ENCODE measurements around the gene HTRA3. TPM values are rescaled to one million over a fixed set of nuclear protein-coding genes. Genes with fewer than 3 reads are reported as not detected.

The HTRA3 gene
- not detected for total RNA-seq

DNA sequence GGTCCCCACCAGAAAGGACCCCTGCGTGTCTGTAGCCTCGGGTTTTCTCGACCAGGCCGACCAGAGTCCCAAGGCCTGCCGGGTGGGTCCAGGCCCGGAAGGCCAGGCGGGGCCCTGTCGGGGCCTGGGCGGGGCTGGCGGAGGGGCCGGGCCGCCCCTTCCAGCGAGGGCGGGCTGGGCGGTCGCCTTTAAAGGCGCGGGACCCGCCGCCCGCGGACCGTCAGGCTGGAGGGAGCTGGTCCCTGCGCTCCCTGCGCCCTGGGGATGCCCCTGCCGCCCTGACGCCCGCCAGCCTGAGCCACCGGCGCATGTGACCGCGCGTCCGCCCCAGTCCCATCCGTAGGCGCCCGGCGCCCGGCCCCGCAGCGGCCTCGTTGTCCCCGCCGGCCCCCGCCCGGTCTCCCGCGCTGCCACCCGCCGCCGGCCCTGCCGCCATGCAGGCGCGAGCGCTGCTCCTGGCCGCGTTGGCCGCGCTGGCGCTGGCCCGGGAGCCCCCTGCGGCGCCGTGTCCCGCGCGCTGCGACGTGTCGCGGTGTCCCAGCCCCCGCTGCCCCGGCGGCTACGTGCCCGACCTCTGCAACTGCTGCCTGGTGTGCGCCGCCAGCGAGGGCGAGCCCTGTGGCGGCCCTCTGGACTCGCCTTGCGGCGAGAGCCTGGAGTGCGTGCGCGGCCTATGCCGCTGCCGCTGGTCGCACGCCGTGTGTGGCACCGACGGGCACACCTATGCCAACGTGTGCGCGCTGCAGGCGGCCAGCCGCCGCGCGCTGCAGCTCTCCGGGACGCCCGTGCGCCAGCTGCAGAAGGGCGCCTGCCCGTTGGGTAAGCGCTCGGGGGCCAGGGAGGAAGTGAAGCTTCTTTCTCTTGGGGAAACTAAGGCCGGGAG, at the start of gene HTRA3:
Gene HTRA3, plus strand, starts transcription at position 220 of the 883 bp plus-strand sequence. Its CDS starts 215 bp downstream, at position 435.
- H3K27me3 Mint-ChIP-seq: peaks cover 17% of the 10 kb centered on the region
- no peak within 1 kb of the TSS for H3K4me3 Mint-ChIP-seq
- H3K27ac Mint-ChIP-seq: no peak within 1 kb of the TSS

DNA sequence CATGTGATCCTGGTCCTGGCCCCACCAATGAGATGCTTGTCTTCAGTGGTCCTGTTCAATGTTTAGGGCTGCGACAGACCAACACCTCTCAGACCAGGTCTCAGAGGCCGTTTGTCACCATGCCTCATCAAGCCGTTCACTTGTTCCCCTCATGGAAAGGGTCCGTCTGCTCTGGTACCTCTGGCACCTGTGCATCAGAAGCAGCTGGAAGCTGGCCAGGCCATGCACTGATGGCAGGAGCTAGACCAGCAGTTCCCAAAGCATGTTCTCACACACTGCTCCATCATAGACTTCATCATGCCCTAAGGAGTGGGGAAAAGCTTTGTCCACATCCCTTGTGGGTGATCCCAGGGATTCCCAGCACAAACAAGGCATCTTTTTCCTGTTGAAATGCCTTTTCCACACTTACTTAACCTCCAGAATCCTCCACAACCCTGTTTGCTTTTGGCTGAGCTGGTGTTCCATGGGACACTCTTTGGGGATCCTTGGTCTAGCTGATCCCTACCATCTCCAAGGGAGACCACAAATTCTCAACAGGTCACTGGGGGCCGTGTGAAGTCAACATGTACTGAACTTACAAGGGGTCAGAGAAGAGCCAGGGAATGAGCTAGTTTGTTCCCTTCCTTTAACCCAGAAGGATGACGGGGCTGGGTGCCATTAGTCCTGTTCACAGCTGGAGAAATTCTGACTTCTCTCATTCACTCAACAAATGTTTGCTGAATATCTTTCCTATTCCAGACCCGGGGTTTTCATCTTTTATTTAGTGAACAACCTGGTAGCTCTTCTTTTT, 48.7 kb upstream of the HTRA3 start:
- no peak overlapping the region for H3K4me3 Mint-ChIP-seq
- H3K27ac Mint-ChIP-seq: no peak overlapping the region
- POLR2A ChIA-PET: interaction anchor here (1.3 kb wide), 1 partner anchor 22 kb away, joined by 5 read pairs; the partner anchor contains the start of gene SH3TC1
- DNase-seq: no peak
- H3K9me3 Mint-ChIP-seq: no peaks in the 10 kb centered on the region
- no peaks in the 10 kb centered on the region for H3K27me3 Mint-ChIP-seq
- H3K36me3 Mint-ChIP-seq (ENCODE audit: low read depth): peaks cover 6% of the 10 kb centered on the region
- CTCF ChIA-PET: interaction anchor here (1.1 to 1.9 kb wide), 2 partner anchors 22 to 44 kb away, joined by 4 to 9 read pairs; no protein-coding TSS in a partner anchor
- peaks cover 19% of the 10 kb centered on the region for H3K4me1 Mint-ChIP-seq

More for the DNA sequence above, at the start of gene HTRA3:
- no peaks in the 10 kb centered on the region for H3K9me3 Mint-ChIP-seq
- H3K36me3 Mint-ChIP-seq (ENCODE audit: low read depth): no peaks in the 10 kb centered on the region
- no peaks in the 10 kb centered on the region for H3K4me1 Mint-ChIP-seq
- ChIA-PET POLR2A (no interaction called here), CTCF (no interaction called here)
- no peak for DNase-seq

DNA sequence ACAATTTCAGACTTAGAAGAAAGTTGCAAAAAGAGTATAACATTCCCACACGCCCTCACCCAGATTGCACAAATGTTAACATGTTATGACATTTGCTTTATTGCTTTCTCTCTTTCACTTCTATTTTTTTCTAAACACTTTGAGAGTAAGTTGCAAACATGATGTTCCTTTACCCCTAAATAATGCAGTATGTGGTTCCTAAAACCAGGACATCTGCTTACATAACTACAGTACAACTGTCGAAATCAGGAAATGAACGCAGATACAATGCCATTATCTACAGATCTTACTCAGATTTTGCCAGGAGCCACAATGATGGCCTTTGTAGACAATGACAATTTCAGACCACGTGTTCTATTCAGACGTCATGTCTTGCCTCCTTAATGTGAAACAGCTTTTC, 48.1 kb upstream of the HTRA3 start:
- Mint-ChIP-seq H3K27me3 (no peaks in the 10 kb centered on the region), H3K9me3 (no peaks in the 10 kb centered on the region), H3K36me3 (ENCODE audit: low read depth) (peaks cover 6% of the 10 kb centered on the region), H3K4me3 (no peak overlapping the region), H3K4me1 (peaks cover 19% of the 10 kb centered on the region), H3K27ac (no peak overlapping the region)
- DNase-seq: no peak
- ChIA-PET POLR2A (interaction anchor here (1.3 kb wide), 1 partner anchor 22 kb away, joined by 5 read pairs; the partner anchor contains the start of gene SH3TC1), CTCF (interaction anchor here (1.1 to 1.9 kb wide), 2 partner anchors 21 to 45 kb away, joined by 4 to 9 read pairs; no protein-coding TSS in a partner anchor)

DNA sequence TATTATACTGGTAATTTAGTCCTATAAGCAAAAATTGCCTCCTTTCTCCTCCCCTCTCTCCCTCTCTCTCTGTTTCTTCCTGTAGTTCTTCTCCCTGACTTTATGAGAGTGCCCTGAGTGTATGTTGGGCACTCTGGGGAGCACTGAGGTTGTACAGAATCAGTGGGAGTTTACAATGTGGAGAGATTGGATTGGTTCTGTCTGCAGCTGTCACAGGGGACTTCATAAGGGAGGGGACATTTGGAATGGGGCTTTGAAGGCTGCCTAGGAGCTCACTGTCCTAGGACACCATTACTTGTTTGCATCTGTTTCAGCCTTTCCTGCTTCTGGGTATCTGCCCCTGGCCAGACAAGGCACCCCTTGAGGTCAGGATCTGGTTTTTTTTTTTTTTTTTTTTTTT, 47.6 kb upstream of the HTRA3 start:
- Mint-ChIP-seq H3K27ac (no peak overlapping the region), H3K27me3 (no peaks in the 10 kb centered on the region), H3K36me3 (ENCODE audit: low read depth) (peaks cover 6% of the 10 kb centered on the region), H3K4me1 (peaks cover 19% of the 10 kb centered on the region), H3K9me3 (no peaks in the 10 kb centered on the region), H3K4me3 (no peak overlapping the region)
- CTCF ChIA-PET: interaction anchor here (1.1 to 1.9 kb wide), 2 partner anchors 20 to 45 kb away, joined by 4 to 9 read pairs; no protein-coding TSS in a partner anchor
- POLR2A ChIA-PET: interaction anchor here (1.3 kb wide), 1 partner anchor 23 kb away, joined by 5 read pairs; the partner anchor contains the start of gene SH3TC1
- DNase-seq: no peak

DNA sequence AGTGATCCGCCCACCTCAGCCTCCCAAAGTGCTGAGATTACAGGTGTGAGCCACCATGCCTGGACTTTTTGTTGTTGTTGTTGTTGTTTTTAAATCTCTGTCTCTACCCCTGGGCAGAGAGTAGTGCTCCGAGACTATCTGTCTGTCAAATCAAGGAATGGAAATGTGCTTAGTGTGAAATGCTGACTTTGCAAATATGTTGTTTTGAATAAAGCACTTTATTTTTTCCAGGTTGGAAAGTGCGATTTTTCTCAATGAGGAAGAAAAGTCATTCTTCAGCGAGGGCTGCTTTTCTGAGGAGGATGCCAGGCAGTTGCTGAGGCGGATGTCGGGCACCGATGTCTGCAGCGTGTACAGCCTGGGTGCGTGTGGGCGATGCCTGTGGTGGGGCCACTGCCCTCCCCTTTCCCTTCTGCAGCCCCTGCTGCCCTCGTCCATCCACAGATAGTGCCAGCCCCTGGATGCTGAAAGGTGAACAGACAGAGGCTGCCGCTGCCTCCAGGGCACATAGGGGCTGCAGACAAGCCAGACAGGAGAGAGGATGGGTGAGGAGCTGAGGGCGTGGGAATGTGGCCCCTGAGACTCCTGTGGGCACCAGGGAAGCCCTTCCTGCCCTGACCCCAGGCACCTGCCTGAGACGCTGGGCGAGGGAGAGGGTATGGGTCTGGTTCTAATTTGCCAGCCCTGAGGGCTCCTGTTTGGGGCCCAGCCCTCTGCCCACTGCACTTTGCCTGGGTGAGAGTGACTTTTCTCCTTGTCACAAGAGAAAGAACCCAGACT, 46.8 kb upstream of the HTRA3 start:
- Mint-ChIP-seq H3K9me3 (no peaks in the 10 kb centered on the region), H3K4me1 (peaks cover 19% of the 10 kb centered on the region), H3K4me3 (no peak overlapping the region), H3K27ac (no peak overlapping the region), H3K27me3 (no peaks in the 10 kb centered on the region), H3K36me3 (ENCODE audit: low read depth) (peaks cover 6% of the 10 kb centered on the region)
- CTCF ChIA-PET: no interaction called here
- POLR2A ChIA-PET: no interaction called here
- DNase-seq: no peak

DNA sequence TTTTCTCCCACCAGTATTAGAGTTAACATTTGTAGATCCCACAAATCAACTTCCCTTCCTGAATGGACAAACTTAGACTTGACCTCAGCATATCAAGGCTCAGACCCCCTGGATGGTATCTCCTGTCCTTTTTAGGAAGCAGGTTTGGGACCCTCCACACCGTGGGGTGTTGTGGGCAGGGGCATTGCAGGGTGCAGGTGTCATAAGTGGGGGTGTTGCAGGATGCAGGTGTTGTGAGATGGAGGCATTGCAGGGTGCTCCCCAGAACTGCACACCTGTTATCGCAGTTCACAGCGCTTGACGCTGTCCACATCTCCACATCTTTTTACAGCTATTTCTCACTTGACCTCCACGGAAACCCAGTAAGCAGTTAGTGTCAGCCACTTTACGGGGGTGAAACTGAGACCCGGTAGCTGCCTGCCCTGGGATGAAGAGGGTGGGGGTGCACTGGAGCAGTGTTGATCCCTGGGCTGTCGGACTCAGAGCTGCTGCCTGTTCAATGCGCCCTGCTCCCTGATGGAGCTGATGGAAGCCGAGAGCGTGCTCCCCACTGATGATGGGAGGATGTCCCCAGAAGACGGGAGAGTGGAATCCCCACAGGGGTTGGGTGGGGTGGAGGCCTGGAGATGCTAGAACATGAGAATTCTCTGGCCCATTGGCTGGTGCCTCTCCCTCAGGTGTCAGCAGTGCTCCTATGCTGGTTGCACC, 45.1 kb upstream of the HTRA3 start:
- H3K9me3 Mint-ChIP-seq: no peaks in the 10 kb centered on the region
- ChIA-PET CTCF (no interaction called here), POLR2A (no interaction called here)
- H3K4me3 Mint-ChIP-seq: no peak overlapping the region
- no peak overlapping the region for H3K27ac Mint-ChIP-seq
- no peaks in the 10 kb centered on the region for H3K27me3 Mint-ChIP-seq
- peaks cover 23% of the 10 kb centered on the region for H3K4me1 Mint-ChIP-seq
- peaks cover 6% of the 10 kb centered on the region for H3K36me3 Mint-ChIP-seq (ENCODE audit: low read depth)
- DNase-seq: no peak

DNA sequence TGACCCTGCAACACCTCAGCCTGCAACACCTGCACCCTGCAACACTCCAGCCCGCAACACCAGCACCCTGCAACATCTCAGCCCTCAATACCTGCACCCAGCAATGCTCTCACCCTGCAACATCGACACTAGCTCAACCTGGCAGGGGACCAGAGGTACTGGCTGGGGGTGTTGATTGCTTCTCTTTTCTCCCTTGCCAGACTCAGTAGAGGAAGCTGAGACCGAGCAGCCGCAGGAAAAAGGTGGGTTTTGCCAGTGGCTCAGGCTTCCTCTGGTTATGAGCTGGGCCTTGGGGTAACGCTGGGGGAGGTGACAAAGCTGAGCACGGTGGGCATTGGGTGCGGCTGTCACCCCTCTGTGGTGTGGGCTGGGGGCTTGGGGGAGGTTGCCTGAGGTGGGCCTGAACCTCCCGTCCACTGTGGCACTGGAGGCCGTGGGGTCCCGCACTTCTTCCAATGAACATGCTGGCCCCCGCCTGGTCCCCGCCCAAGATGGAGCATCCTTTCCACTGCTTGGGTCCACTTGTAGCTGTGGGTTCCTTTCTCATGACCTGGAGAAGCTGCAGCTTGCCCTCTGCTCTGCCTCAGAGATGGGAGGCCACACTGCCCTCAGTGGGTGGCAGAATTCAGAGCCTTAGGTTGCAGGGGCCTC, 44.5 kb upstream of the HTRA3 start:
- no peaks in the 10 kb centered on the region for H3K9me3 Mint-ChIP-seq
- no peak overlapping the region for H3K4me3 Mint-ChIP-seq
- H3K4me1 Mint-ChIP-seq: peaks cover 23% of the 10 kb centered on the region
- POLR2A ChIA-PET: interaction anchor here (1.6 kb wide), 1 partner anchor 26 kb away, joined by 4 read pairs; the partner anchor contains the start of gene SH3TC1
- H3K27me3 Mint-ChIP-seq: no peaks in the 10 kb centered on the region
- no peak overlapping the region for H3K27ac Mint-ChIP-seq
- peaks cover 6% of the 10 kb centered on the region for H3K36me3 Mint-ChIP-seq (ENCODE audit: low read depth)
- CTCF ChIA-PET: interaction anchor here (0.5 to 2.0 kb wide), 2 partner anchors 18 to 1543 kb away, joined by 3 to 5 read pairs; no protein-coding TSS in a partner anchor
- DNase-seq: no peak

DNA sequence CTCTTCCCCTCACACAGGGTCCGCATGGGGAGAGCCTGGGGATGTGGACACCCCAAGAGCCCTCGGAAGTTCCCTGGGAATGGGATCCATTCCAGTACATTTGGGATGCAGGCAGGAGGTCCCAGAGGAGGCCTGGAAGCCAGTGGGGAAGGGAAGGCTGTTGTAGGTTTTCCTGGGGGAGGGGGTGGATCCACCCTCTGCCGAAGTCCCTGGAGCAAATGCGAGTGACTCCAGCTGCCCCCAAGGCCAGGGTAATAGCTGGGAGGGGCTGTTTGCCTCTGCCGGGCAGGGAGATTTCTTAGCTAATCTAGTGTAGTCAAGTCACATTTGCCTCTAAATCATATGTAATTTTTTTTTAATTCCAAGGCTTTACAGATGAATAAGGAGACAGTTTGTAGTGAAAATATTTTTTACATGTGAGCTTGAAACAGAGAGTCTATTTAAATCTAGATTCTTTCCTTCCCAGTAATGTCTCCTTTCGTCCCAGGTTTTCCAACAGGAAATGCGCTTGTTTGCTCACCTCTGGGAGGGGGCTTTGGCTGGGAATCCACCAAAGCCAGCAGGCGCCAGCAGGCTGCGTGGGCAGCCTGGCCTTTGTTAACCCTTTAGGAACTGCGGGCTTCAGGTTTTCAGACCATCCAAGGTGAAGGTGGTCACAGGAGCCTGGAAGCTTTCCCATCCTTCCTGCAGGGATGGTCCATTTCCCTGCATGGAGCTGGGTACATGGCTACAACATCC, 43.7 kb upstream of the HTRA3 start:
- Mint-ChIP-seq H3K4me1 (peaks cover 25% of the 10 kb centered on the region), H3K27me3 (no peaks in the 10 kb centered on the region), H3K36me3 (ENCODE audit: low read depth) (peaks cover 6% of the 10 kb centered on the region), H3K27ac (no peak overlapping the region), H3K9me3 (no peaks in the 10 kb centered on the region), H3K4me3 (no peak overlapping the region)
- ChIA-PET CTCF (interaction anchor here (0.5 to 2.0 kb wide), 2 partner anchors 17 to 1542 kb away, joined by 3 to 5 read pairs; no protein-coding TSS in a partner anchor), POLR2A (interaction anchor here (1.6 kb wide), 1 partner anchor 27 kb away, joined by 4 read pairs; the partner anchor contains the start of gene SH3TC1)
- no peak for DNase-seq

DNA sequence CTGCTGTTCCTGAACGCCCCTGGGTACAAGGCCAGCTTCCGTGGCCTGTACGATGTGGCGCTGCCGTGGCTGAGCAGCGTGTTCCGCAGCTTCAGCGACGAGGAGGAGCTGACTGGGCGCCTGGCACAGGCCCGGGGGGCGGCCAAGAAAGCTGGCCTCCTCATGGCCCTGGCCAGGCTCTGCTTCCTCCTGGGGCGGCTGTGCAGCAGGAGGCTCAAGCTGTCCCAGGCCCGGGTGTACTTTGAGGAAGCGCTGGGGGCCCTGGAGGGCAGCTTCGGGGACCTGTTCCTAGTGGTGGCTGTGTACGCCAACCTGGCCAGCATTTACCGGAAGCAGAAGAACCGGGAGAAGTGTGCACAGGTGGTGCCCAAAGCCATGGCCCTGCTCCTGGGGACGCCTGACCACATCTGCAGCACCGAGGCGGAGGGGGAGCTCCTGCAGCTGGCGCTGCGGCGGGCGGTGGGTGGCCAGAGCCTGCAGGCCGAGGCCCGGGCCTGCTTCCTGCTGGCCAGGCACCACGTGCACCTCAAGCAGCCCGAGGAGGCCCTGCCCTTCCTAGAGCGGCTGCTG, 42.3 kb upstream of the HTRA3 start:
- Mint-ChIP-seq H3K27me3 (no peaks in the 10 kb centered on the region), H3K4me3 (no peak overlapping the region), H3K4me1 (peaks cover 15% of the 10 kb centered on the region), H3K9me3 (no peaks in the 10 kb centered on the region), H3K27ac (no peak overlapping the region), H3K36me3 (ENCODE audit: low read depth) (peaks cover 6% of the 10 kb centered on the region)
- ChIA-PET CTCF (no interaction called here), POLR2A (no interaction called here)
- no peak for DNase-seq

DNA sequence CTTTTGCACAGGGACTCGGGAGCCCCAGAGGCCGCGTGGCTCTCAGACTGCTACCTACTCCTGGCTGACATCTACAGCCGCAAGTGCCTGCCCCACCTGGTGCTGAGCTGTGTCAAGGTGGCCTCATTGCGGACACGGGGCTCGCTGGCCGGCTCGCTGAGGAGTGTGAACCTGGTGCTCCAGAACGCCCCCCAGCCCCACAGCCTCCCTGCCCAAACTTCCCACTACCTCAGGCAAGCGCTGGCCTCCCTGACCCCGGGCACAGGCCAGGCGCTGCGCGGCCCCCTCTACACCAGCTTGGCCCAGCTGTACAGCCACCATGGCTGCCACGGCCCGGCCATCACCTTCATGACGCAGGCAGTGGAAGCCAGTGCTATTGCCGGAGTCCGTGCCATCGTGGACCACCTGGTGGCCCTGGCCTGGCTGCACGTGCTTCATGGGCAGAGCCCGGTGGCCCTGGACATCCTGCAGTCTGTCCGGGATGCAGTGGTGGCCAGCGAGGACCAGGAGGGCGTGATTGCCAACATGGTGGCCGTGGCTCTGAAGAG, 41.7 kb upstream of the HTRA3 start:
- Mint-ChIP-seq H3K4me3 (no peak overlapping the region), H3K4me1 (peaks cover 11% of the 10 kb centered on the region), H3K36me3 (ENCODE audit: low read depth) (peaks cover 6% of the 10 kb centered on the region), H3K27ac (no peak overlapping the region), H3K9me3 (no peaks in the 10 kb centered on the region), H3K27me3 (no peaks in the 10 kb centered on the region)
- no peak for DNase-seq
- CTCF ChIA-PET: interaction anchor here (1.4 kb wide), 1 partner anchor 14 kb away, joined by 5 read pairs; no protein-coding TSS in a partner anchor
- POLR2A ChIA-PET: no interaction called here
